ENCODE measurements around the gene SPHK2. TPM values are rescaled to one million over a fixed set of nuclear protein-coding genes. Genes with fewer than 3 reads are reported as not detected.

Gene SPHK2
- total RNA-seq, 4 donors from 2014 or later = 41.8 to 185 (median 68.7) TPM

DNA sequence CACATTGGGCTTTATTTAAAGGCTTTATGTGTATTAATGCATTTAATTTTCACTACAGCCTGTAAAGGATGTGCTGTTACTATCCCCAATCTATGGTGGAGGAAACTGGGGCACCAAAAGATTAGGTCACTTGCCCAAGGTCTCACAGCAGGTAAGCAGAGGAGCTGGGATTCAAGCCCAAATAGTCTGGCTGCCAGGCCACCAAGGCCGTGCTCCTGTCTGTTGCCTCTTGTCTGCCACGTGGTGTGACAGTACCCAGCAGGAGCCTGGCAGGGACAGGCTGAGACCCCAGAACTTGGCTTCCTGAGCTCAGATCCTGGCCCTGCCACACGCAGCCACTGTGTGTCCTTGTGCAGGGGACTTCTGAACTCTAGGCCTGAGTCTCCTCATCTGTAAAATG, 49.0 kb downstream of the SPHK2 start:
- no peak overlapping the region for H3K27ac ChIP-seq
- H3K36me3 ChIP-seq = no peaks in the 10 kb centered on the region
- intact Hi-C loops (cut with DNase I; ENCODE audit: low total_unique reads) = no loop called here
- no peak overlapping the region for H3K4me3 ChIP-seq
- H3K9me3 ChIP-seq = no peaks in the 10 kb centered on the region
- no peaks in the 10 kb centered on the region for H3K27me3 ChIP-seq
- in situ Hi-C loops (cut with MboI; ENCODE audit: low pct_ligation_motif_present in 1 of 4, low pct_unique_long_range_greater_than_20kb in 1 of 4, low sequenced_read_pairs in 3 of 4) = no loop called here
- TF ChIP-seq EP300 (IDR thresholded peaks at IDR 0.05; ENCODE audit: low read depth) (no peak), POLR2A (IDR thresholded peaks at IDR 0.05) (no peak), CTCF (IDR thresholded peaks at IDR 0.05) (no peak), POLR2AphosphoS5 (IDR thresholded peaks at IDR 0.05) (no peak)
- WGBS, 2 donors (ENCODE audit: low coverage in 1 of 2) = 89% methylated on average over 3 of the region's 3 CpGs; no CpG with 5 or more reads in 1 of the 2 donors
- no peaks in the 10 kb centered on the region for H3K4me1 ChIP-seq
- no peak for DNase-seq

GRCh38 chr19:48668761-48669160, 49.5 kb downstream of the SPHK2 start:
- 93 to 100% methylated on average over 1 to 2 of the region's 2 CpGs for WGBS, 2 donors (ENCODE audit: low coverage in 1 of 2)
- H3K36me3 ChIP-seq = no peaks in the 10 kb centered on the region
- no peak overlapping the region for H3K27ac ChIP-seq
- intact Hi-C loops (cut with DNase I; ENCODE audit: low total_unique reads) (no loop called here), in situ Hi-C loops (cut with MboI; ENCODE audit: low pct_ligation_motif_present in 1 of 4, low pct_unique_long_range_greater_than_20kb in 1 of 4, low sequenced_read_pairs in 3 of 4) (no loop called here)
- no peaks in the 10 kb centered on the region for H3K4me1 ChIP-seq
- TF ChIP-seq EP300 (IDR thresholded peaks at IDR 0.05; ENCODE audit: low read depth) = no peak
- TF ChIP-seq CTCF (IDR thresholded peaks at IDR 0.05) = no peak
- TF ChIP-seq POLR2AphosphoS5 (IDR thresholded peaks at IDR 0.05) = no peak
- no peak for TF ChIP-seq POLR2A (IDR thresholded peaks at IDR 0.05)
- no peak for DNase-seq
- no peak overlapping the region for H3K4me3 ChIP-seq
- H3K9me3 ChIP-seq = no peaks in the 10 kb centered on the region
- H3K27me3 ChIP-seq = no peaks in the 10 kb centered on the region

GRCh38 chr19:48669903-48670668, 50.8 kb downstream of the SPHK2 start:
- in situ Hi-C loops (cut with MboI; ENCODE audit: low pct_ligation_motif_present in 1 of 4, low pct_unique_long_range_greater_than_20kb in 1 of 4, low sequenced_read_pairs in 3 of 4) = no loop called here
- intact Hi-C loops (cut with DNase I; ENCODE audit: low total_unique reads) = loop anchor here (10.0 kb wide), 1 partner anchor 75 kb away; the partner anchor contains the start of genes IZUMO1 and RASIP1
- Histone ChIP-seq H3K27ac (no peak overlapping the region), H3K9me3 (no peaks in the 10 kb centered on the region), H3K4me1 (peaks cover 0 to 1% (median under 1%) of the 10 kb centered on the region in 4 donors), H3K4me3 (no peak overlapping the region), H3K27me3 (no peaks in the 10 kb centered on the region), H3K36me3 (no peaks in the 10 kb centered on the region)
- no peak for TF ChIP-seq CTCF (IDR thresholded peaks at IDR 0.05)
- TF ChIP-seq POLR2A (IDR thresholded peaks at IDR 0.05) = no peak
- no peak for TF ChIP-seq EP300 (IDR thresholded peaks at IDR 0.05; ENCODE audit: low read depth)
- TF ChIP-seq POLR2AphosphoS5 (IDR thresholded peaks at IDR 0.05) = no peak
- WGBS, 2 donors (ENCODE audit: low coverage in 1 of 2) = 89% methylated on average over 26 of the region's 26 CpGs; no CpG with 5 or more reads in 1 of the 2 donors
- DNase-seq = no peak

GRCh38 chr19:48670699-48671445, 51.6 kb downstream of the SPHK2 start:
- 70 to 77% methylated on average over 8 to 21 of the region's 21 CpGs for WGBS, 2 donors (ENCODE audit: low coverage in 1 of 2)
- no peak overlapping the region for H3K27ac ChIP-seq
- in situ Hi-C loops (cut with MboI; ENCODE audit: low pct_ligation_motif_present in 1 of 4, low pct_unique_long_range_greater_than_20kb in 1 of 4, low sequenced_read_pairs in 3 of 4) = no loop called here

More at GRCh38 chr19:48670699-48671445, 51.6 kb downstream of the SPHK2 start:
- intact Hi-C loops (cut with DNase I; ENCODE audit: low total_unique reads) = loop anchor here (10.0 kb wide), 1 partner anchor 74 kb away; the partner anchor contains the start of genes IZUMO1 and RASIP1
- H3K27me3 ChIP-seq = no peaks in the 10 kb centered on the region
- DNase-seq = no peak
- peaks cover 5 to 8% (median 8%) of the 10 kb centered on the region in 4 donors for H3K4me1 ChIP-seq
- no peaks in the 10 kb centered on the region for H3K36me3 ChIP-seq
- H3K9me3 ChIP-seq = no peaks in the 10 kb centered on the region
- H3K4me3 ChIP-seq = no peak overlapping the region
- TF ChIP-seq EP300 (IDR thresholded peaks at IDR 0.05; ENCODE audit: low read depth) (no peak), POLR2AphosphoS5 (IDR thresholded peaks at IDR 0.05) (no peak), CTCF (IDR thresholded peaks at IDR 0.05) (no peak), POLR2A (IDR thresholded peaks at IDR 0.05) (no peak)

Measured in transverse colon (tissue), 4 donors.